Amniotic stem cell (primary cell): ENCODE results near the gene ITGA2.
A peak's percentile ranks its signal among the peaks of the same experiment; 100 is the strongest.
"Not testable (repeated sequence)": the region's sequence is repeated elsewhere in the genome, so short reads cannot be mapped to it uniquely, and the experiment has no call there.

Experiments
- DNase-seq: peaks from one replicate; lab custom pipeline; 2025; lab: John Stamatoyannopoulos, UW

ITGA2 gene

GRCh38 chr5:52989025-52989780 lies at the start of gene ITGA2:
Gene ITGA2, plus strand, starts transcription at chr5:52989352. Its CDS starts 117 bp downstream, at chr5:52989469.
- peak; percentile 21 for DNase-seq

GRCh38 chr5:52943285-52943684 lies 45.9 kb upstream of the ITGA2 start:
- no peak for DNase-seq

GRCh38 chr5:52943808-52944207 lies 45.3 kb upstream of the ITGA2 start:
- DNase-seq, result no peak

GRCh38 chr5:52945040-52945439 lies 44.1 kb upstream of the ITGA2 start:
- no peak for DNase-seq

GRCh38 chr5:52947208-52947607 lies 41.9 kb upstream of the ITGA2 start:
- no peak for DNase-seq

- no peak for DNase-seq
Measured at GRCh38 chr5:52947851-52948250, 41.3 kb upstream of the ITGA2 start.

- DNase-seq, result peak; percentile 48
Measured at GRCh38 chr5:52948418-52949076, 40.6 kb upstream of the ITGA2 start.

GRCh38 chr5:52950686-52951085 lies 38.5 kb upstream of the ITGA2 start:
- DNase-seq, result no peak

- DNase-seq, result no peak
Measured at GRCh38 chr5:52952483-52952882, 36.7 kb upstream of the ITGA2 start.

- DNase-seq, result no peak
Measured at GRCh38 chr5:52956014-52956413, 33.1 kb upstream of the ITGA2 start.

- DNase-seq, result no peak
Measured at GRCh38 chr5:52956915-52957747, 32.0 kb upstream of the ITGA2 start.

- no peak for DNase-seq
Measured at GRCh38 chr5:52961274-52961681, 27.9 kb upstream of the ITGA2 start.

- DNase-seq, result no peak
Measured at GRCh38 chr5:52963636-52964035, 25.5 kb upstream of the ITGA2 start.

GRCh38 chr5:52964138-52964537 lies 25.0 kb upstream of the ITGA2 start:
- no peak for DNase-seq

GRCh38 chr5:52976157-52976556 lies 13.0 kb upstream of the ITGA2 start:
- not testable (repeated sequence) for DNase-seq

GRCh38 chr5:52977264-52977897 lies 11.8 kb upstream of the ITGA2 start:
- DNase-seq, result no peak

GRCh38 chr5:52981507-52981906 lies 7.6 kb upstream of the ITGA2 start:
- no peak for DNase-seq

GRCh38 chr5:52983731-52984636 lies 5.2 kb upstream of the ITGA2 start:
- DNase-seq, result no peak

- DNase-seq, result no peak
Measured at GRCh38 chr5:52985306-52985705, 3.8 kb upstream of the ITGA2 start.

GRCh38 chr5:52987711-52988331 lies 1.3 kb upstream of the ITGA2 start:
- DNase-seq, result no peak
